Activated CD8-positive, alpha-beta T cell treated with anti-CD3 and anti-CD28 coated beads for 36 hours (primary cell): ENCODE data around the gene TCEA2. TPM values are rescaled to one million over a fixed set of nuclear protein-coding genes. Genes with fewer than 3 reads are reported as not detected.
A peak's percentile ranks its signal among the peaks of the same experiment; 100 is the strongest.

Source experiments
- ATAC-seq: fragments of 200-7000 bp; cut with Tn5 transposase; one replicate; pipeline ENCODE4 v1.10.0; 2021; ENCODE audit warnings: mild to moderate bottlenecking, moderate library complexity
- CTCF ChIA-PET: fragments of 350-600 bp; sonication (Branson Sonifier 250); formaldehyde crosslinking; loops from one replicate; lab custom pipeline; 2021; ENCODE audit warnings: antibody characterized with exemption; lab: Charles Lee
- POLR2A ChIA-PET: fragments of 350-600 bp; sonication (Branson Sonifier 250); formaldehyde crosslinking; loops from one replicate; lab custom pipeline; 2021; ENCODE audit warnings: antibody characterized with exemption; lab: Charles Lee
- DNase-seq: peaks from one replicate; pipeline ENCODE4 v3.0.0-alpha.2; 2020
- H3K27ac Mint-ChIP-seq: one replicate; pipeline ENCODE4 v1.8.0; 2021; ENCODE audit warnings: mild to moderate bottlenecking, mixed read lengths
- H3K27me3 Mint-ChIP-seq: one replicate; pipeline ENCODE4 v1.8.0; 2021; ENCODE audit warnings: mixed read lengths
- H3K36me3 Mint-ChIP-seq: one replicate; pipeline ENCODE4 v1.8.0; 2021; ENCODE audit warnings: low read depth, mixed read lengths
- H3K4me1 Mint-ChIP-seq: one replicate; pipeline ENCODE4 v1.8.0; 2021; ENCODE audit warnings: low read depth, mixed read lengths
- H3K4me3 Mint-ChIP-seq: one replicate; pipeline ENCODE4 v1.8.0; 2021; ENCODE audit warnings: mild to moderate bottlenecking, moderate library complexity, mixed read lengths
- H3K9me3 Mint-ChIP-seq: one replicate; pipeline ENCODE4 v1.8.0; 2021; ENCODE audit warnings: mixed read lengths
- CTCF ChIP-seq: fragments of 200-600 bp; IDR thresholded peaks from one replicate; pipeline ENCODE4 v1.8.0; 2022; ENCODE audit warnings: antibody characterized with exemption, mild to moderate bottlenecking
- intact Hi-C: fragments of 100-400 bp; cut with micrococcal nuclease; formaldehyde crosslinking; loops from one replicate; pipeline ENCODE4 v1.10.0; 2022
- total RNA-seq, 2 experiments: library from RNA; stranded (reverse); gene quantifications; one replicate each; pipeline ENCODE4 v1.2.3, GENCODE V29; 2021

The TCEA2 gene
- total RNA-seq, 2 experiments from 2014 or later, result 30.0 to 33.0 TPM

GRCh38 chr20:64053841-64054661, 8.9 kb upstream of the TCEA2 start:
- TF ChIP-seq CTCF, result no peak
- ChIA-PET CTCF (interaction anchor here (1.2 to 1.6 kb wide), 3 partner anchors 8 to 67 kb away, joined by 4 to 9 read pairs (median 5); no protein-coding TSS in a partner anchor), POLR2A (interaction anchor here (0.6 to 1.4 kb wide), 3 partner anchors 12 to 267 kb away, joined by 3 read pairs; no protein-coding TSS in a partner anchor)
- intact Hi-C loops, result no loop called here
- H3K4me3 Mint-ChIP-seq, result no peak overlapping the region
- H3K27ac Mint-ChIP-seq, result no peak overlapping the region
- H3K27me3 Mint-ChIP-seq, result peaks cover 26% of the 10 kb centered on the region
- H3K36me3 Mint-ChIP-seq, result no peaks in the 10 kb centered on the region
- DNase-seq (no peak), ATAC-seq (no peak)
- no peaks in the 10 kb centered on the region for H3K9me3 Mint-ChIP-seq
- peaks cover 13% of the 10 kb centered on the region for H3K4me1 Mint-ChIP-seq

- peaks cover 21% of the 10 kb centered on the region for H3K27me3 Mint-ChIP-seq
- peaks cover 13% of the 10 kb centered on the region for H3K4me1 Mint-ChIP-seq
- no peaks in the 10 kb centered on the region for H3K36me3 Mint-ChIP-seq
- CTCF ChIA-PET, result interaction anchor here (1.6 kb wide), 1 partner anchor 15 kb away, joined by 9 read pairs; no protein-coding TSS in a partner anchor
- no peak overlapping the region for H3K4me3 Mint-ChIP-seq
- H3K9me3 Mint-ChIP-seq, result no peaks in the 10 kb centered on the region
- POLR2A ChIA-PET, result interaction anchor here (0.6 to 1.4 kb wide), 2 partner anchors 9 to 11 kb away, joined by 3 read pairs; no protein-coding TSS in a partner anchor
- TF ChIP-seq CTCF, result no peak
- H3K27ac Mint-ChIP-seq, result no peak overlapping the region
- intact Hi-C loops, result no loop called here
- ATAC-seq, result no peak
- no peak for DNase-seq
Observed at GRCh38 chr20:64055396-64055892, 7.6 kb upstream of the TCEA2 start.

GRCh38 chr20:64055893-64056638, 6.9 kb upstream of the TCEA2 start:
- ATAC-seq, result no peak
- intact Hi-C loops, result no loop called here
- H3K27me3 Mint-ChIP-seq, result peaks cover 15% of the 10 kb centered on the region

GRCh38 chr20:64056639-64056888, 6.4 kb upstream of the TCEA2 start:
- peaks cover 13% of the 10 kb centered on the region for H3K4me1 Mint-ChIP-seq
- H3K27me3 Mint-ChIP-seq, result peaks cover 14% of the 10 kb centered on the region
- no peak for TF ChIP-seq CTCF
- POLR2A ChIA-PET, result no interaction called here
- no peaks in the 10 kb centered on the region for H3K9me3 Mint-ChIP-seq
- H3K27ac Mint-ChIP-seq, result no peak overlapping the region
- CTCF ChIA-PET, result interaction anchor here (5.0 kb wide), 1 partner anchor 18 kb away, joined by 47 read pairs; no protein-coding TSS in a partner anchor
- intact Hi-C loops, result no loop called here
- DNase-seq (no peak), ATAC-seq (no peak)
- H3K36me3 Mint-ChIP-seq, result no peaks in the 10 kb centered on the region
- peak overlapping the region; percentile 76 for H3K4me3 Mint-ChIP-seq

More at GRCh38 chr20:64055893-64056638, 6.9 kb upstream of the TCEA2 start:
- POLR2A ChIA-PET, result no interaction called here
- Mint-ChIP-seq H3K36me3 (no peaks in the 10 kb centered on the region), H3K27ac (no peak overlapping the region), H3K4me3 (no peak overlapping the region), H3K4me1 (peaks cover 13% of the 10 kb centered on the region), H3K9me3 (no peaks in the 10 kb centered on the region)
- DNase-seq, result no peak
- CTCF ChIA-PET, result interaction anchor here (5.0 kb wide), 1 partner anchor 17 kb away, joined by 47 read pairs; no protein-coding TSS in a partner anchor
- no peak for TF ChIP-seq CTCF
